GM21528 (cell line): ENCODE data around the gene CENPO.
A peak's percentile ranks its signal among the peaks of the same experiment; 100 is the strongest.

ENCODE experiments used
- ATAC-seq: cut with Tn5 transposase; IDR thresholded peaks from one replicate; pipeline ENCODE4 v1.9.1; 2021; ENCODE audit warnings: mild to moderate bottlenecking, moderate library complexity; ENCODE audit not compliant: unreplicated experiment, low FRiP score

The CENPO gene

DNA sequence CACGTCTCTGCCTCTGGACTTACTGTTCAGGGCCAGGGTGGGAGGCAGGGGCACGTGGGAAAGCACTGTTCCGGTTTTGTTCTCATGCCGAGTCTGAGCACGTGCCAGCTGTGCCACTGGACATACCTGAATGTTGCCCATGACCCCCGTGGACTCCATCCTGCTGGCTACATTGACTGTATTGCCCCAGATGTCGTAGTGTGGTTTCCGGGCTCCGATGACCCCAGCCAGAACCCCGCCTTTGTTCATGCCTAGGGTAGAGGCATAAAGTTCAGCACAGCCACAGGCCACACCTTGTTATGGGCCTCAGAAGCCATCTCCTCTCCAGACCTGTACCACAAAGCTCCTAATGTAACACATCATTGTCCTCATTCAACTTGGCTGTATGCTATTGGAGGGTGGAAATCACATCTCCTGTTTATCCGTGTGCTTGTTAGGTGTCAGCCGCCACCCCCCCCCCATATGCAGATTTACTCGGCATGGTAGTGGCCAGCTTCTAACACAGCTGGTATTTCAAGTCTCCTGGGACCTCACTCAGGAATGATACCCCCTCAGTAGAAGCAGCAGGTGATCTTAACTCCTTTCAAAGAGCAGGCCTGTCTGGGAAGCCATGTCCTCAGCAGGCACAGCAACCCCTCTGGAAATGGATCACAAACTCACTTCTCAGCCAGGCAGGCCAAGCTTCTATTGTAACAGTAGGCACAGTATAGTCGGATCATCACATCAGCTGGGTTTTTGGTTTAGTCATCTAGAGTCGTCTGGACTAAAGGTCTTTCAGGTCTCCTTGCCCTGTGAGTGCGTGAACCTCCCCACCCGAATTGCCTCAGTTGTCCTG lies 27.6 kb downstream of the CENPO start:
- ATAC-seq: no peak

DNA sequence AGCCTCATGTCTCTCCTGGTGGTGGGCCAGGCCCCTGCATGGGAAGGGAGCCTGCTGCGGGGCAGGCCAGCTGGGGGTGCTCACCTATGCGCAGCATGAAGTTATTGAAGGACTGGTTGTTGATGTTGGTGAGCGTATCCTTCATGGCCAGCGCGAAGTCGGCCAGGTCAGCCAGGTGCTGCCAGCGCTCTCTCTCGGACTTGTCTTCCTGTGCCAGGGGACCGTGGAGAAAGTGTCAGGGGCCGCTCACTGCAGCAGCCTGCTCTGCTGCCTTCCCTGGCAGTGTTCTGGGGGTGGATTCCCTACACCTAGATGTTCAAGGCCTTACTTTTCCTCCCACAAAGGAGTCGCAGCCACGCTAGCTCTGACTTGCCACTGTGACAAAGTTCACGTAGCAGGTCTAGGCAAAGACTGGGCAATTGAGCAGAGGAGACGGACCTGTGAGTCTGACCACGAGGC lies 28.2 kb downstream of the CENPO start:
- ATAC-seq: no peak

DNA sequence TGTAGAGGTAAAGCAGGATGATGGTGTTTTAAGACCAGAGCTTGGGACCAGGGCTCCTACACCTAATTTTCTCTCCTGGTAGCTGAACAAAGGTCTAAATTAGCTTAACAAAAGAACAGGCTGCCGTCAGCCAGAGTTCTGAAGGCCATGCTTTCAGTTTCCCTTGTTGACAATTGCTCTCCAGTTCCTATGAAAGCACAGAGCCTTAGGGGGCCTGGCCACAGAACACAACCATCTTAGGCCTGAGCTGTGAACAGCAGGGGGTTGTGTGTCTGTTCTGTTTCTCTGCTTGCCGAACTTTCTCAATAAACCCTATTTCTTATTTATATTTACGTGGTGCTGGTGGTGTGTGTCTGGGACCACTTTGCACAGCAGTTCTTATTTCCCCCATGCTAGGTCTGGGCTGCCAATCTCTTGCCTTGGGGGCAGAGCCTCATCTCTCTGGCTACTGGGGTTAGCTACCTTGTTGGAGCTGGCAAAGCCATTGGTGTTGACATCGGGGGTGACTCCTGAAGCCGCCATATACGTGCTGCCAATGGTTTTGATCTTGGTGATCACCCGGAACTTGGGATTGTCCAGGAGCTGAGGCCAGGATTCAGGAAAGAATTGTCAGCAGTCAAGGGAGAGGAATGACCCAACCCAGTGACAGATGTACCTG lies 29.0 kb downstream of the CENPO start:
- ATAC-seq: no peak

DNA sequence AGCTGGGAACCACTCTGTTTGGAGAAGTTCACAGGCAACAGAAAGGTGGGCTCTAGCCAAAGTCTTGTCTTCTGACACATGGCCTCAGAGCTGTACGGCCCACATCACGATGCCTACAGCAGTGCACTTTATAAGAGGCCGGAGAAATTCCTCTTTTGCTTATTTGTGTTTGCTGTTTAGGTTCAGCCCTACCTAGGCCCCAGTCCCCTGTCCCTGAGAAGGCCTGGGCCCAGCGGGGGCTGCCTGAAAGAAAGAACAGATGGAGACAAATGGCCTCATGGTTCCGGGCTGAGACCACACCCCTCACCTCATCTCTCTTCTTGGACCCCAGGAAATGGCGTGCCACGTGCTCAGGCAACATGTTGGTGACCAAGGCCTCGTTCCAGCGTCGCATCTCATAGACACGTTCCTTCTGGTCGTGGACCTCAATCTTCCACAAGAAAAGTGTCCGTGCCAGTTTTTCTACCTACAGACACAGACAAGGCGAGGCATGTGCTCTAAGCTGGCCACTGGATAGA lies 30.9 kb downstream of the CENPO start:
- no peak for ATAC-seq

DNA sequence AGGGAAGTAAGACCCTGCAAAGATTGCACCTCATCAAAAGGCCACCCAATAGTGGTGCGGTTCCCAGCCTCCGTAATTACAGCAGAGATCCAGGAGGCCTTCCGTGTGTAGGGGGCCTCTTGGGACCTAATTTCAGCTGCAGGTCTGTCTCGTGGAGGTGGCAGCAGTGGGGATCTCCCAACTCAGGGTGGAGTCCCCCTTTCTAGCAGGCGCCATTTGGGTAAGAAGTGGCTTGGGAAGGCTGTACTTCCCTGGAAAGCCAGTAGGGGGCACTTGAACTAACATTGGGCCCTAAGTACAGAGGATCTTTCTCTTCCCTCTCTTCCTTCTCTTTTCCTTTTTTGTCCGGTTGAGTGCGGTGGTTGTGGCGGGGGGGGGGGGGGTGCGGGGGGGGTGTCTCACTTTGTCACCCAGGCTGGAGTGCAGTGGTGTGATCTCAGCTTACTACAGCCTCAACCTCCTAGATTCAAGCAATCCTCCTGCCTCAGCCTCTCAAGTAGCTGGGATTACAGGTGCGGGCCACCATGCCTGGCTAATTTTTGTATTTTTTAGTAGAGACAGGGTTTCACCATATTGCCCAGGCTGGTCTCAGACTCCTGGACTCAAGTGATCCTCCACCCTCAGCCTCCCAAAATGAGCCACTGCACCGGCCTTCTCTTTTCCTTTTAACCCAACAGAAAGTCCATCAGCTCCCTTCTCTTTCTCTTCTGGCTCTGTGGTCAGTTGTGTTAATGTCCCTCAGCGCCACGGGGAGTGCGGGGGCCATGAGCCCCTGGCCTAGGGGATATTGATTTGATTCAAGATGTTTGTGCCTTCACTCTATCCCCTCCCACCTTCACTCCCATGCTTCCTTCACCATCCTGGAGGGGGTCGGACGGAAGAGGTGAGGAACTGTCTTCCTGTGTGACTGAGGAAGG lies 32.0 kb downstream of the CENPO start:
- ATAC-seq: no peak

DNA sequence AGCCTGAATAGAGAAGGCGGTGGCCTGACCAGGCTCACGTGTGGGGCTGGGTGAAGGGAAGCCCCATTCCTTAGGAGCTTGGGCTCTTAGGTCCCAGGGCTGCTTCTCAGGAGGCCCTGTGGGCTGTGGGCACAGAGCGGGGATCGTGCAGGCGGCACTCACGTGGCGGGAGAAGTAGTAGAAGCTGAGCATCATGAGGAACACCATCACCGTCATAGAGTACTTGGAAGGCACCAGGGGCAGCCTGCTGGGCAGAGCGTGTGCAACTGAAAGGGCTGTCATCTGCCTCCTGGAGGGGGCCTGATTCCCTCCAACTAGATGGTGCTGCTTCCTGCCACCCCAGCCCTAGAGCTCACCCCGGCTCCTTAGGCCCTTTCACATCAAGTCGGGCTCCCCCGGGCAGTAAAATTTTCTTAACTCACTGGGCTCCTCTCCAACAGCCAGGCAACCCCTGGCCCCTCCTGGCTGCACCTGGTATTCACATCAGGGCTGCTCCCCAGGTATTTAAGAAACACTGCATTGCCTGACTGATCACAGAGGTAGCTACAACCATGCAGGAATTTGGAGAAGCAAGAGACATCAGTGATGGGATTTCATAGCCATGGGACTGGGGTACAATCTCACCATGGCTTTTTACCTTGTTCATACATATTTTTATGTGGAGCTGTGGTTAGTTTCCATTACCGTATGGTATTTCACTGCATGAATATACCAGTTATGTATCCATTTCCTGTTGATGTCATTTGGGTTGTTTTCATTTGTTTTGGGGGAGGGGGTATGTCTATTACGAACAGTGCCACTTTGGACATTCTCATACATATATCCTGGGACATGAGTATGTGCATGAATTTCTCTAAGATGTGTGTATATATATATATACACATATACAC lies 32.9 kb downstream of the CENPO start:
- ATAC-seq: no peak

DNA sequence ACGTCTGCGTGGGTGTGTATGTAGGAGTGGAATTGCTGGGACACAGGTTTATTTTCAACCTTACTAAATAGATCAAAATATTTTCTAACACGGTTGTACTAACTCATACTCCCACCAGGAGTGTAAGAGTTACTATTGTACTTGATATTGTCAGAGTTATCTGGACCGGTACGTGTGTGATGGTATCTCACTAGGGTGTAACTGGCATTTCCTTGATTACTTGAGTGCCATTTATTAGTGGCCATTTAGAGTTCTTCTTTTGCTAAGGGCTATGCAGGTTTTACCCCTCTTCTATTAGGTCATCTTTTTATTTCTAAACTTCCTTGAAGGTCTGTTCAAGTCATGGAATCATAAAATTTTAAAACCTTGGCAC lies 33.5 kb downstream of the CENPO start:
- no peak for ATAC-seq

DNA sequence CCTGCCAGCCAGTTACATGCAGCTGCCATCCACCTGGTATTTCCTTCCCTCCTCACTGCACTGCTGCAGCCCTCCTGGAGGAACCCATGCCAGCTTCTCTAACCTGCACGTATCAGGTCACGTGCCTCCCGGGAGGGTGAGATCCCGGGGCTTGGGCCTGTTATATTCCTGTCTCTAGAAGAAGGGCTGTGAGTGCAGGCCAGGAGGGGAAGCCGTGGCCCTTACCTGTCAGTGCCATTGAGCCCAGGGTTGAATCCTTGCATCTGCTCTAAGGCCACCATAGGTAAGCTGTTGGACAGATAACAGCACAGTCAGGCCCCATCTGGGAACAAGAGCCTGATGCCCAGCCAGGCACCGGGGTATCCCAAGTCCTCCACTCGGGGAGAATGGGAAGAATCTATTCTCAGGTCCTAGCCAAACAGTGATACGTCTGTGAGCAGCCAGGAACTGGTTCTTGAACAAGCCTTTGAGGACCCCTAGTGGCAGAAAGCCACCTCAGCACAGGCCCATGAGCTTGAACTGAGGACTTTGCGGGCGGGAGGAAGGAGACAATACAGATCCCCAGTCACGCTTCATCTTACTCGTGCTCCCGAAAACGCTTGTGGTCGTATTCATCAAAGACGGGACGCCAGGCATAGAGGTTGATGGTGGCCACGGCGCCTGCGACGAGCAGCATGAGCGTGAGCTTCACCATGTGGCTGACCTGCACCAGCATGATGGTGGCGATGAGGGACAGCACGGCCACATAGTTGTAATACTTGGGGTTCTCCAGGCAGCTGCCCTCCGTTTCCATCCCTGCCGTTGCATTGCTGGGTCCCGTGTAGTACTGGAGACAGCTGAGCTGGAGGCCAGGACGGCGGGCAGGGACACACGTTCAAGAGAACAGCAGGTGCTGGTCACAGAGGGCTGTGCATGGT lies 34.4 kb downstream of the CENPO start:
- ATAC-seq: peak; percentile 73

DNA sequence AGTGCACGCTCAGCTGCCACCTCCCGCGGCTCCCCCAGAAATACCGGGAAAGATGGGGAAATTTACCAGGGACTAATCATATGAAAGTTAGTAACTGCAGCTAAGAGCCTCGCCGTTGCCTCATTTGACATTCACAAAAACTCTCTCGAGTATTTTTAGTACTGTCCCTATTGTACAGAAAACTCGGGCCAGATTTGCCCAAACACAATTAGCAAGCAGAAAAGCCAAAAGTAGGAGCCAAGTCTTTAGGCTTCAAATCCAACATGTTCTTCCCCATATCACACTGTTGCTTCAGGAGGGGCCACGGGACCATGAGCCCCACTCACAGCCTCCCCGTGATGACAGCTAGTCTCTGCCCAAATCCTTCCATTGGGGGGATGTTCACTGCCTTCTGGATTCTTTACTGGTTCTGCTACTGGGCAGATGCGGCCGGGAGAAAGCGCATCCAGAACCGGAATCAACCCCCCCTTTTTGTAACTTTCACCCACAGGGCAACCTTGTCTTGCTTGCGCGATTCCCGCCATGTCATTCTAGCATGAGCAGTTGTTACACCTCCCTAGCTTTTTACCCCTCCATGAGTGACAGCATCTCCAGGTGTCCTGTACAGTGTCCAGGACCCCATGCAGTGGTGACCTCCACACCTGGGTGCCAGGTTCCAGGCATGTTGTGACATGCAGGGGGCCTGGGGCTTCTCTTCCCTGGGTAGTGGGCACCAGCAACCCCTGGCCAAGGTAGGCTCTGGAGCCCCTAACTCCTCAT lies 35.2 kb downstream of the CENPO start:
- ATAC-seq: no peak

DNA sequence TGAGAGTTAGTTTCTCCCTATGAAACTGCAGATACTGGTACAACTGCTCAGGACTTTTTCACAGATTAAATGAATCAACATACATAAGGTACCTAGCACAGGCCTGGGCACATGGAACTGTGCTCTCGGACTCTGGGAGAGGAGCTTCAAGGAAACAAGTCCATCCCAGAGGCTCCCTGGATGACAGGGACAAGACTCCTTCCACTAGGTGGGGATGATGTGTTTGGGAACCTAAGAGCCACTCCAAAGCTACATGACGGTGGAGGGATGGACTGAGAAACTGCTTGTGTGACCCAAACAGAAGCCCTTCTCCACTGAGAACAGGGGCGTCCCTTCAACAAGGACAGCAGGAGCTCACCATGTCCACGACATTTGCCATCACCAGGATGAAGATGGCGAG lies 37.1 kb downstream of the CENPO start:
- no peak for ATAC-seq

DNA sequence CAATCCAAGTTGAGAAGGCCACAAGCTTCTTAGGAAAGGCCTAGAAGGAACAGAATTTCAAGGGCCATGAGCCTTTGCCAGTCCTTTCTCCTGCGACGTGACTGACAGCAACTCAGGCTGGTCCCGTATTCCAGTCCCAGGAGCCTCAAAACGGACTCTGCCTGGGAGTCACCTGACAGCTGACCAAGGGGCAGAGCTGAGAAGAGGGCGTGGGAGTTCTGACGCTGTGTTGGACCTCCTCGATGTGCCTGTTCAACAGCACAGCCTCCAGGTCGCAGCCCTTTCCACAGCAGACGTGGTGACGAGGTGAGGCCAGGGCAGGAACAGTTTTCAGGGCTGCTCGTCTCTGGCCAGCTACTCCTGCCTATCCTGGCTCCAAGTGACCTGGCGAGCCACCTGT lies 37.6 kb downstream of the CENPO start:
- no peak for ATAC-seq

DNA sequence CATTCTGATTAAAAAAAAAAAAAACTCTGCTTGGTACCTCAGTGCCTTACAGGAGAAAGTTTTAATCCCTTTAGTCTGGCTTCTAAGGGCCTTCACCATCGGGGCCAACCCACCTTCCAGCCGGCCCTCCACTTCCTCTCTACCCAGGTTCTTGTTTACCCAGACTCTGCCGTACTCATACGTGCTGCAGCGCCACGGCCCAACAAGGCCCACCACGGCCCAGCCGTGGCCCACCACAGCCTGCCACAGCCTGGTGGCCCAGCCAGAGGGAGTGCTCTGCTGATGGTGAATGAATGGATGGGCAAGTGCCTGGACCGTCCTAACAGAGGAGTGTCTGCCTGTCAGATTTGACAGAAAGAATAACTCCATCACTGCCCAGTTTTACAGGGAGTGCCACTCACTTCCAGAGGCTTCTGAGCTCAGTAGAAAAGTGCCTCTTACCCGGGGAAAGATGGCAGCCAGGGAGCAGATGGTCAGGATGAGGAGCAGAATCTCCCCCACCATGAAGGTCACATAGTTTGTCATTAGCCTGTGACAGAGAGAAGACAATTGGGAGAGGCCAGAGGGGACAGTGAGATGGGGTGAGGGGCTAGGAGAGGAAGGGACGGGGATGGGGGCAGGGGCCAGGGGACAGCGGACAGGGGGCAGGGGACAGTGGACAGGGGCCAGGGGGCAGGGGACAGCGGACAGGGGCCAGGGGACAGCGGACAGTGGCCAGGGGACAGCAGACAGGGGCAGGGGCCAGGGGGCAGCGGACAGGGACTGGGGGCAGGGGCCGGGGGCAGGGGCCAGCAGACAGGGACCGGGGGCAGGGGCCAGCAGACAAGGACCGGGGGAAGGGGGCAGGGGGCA lies 38.2 kb downstream of the CENPO start:
- ATAC-seq: no peak

DNA sequence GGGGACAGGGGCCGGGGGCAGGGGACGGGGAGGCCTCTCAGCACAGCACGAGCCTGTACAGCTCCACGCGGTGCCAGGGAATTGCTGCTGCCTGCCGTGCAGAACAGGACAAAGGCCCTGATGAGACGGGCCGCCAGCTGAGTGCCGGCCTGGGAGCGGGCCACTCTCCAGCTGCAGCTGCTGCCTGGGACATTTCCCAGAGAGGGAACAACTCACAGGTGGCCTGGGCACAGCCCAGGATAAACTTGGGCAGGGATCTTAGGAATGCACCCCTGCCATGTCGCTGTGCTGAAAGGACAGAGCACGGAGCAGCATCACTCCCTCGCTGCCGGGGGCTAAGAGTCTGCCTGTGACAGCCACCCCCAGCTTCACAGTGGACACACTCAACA lies 38.8 kb downstream of the CENPO start:
- ATAC-seq: no peak

DNA sequence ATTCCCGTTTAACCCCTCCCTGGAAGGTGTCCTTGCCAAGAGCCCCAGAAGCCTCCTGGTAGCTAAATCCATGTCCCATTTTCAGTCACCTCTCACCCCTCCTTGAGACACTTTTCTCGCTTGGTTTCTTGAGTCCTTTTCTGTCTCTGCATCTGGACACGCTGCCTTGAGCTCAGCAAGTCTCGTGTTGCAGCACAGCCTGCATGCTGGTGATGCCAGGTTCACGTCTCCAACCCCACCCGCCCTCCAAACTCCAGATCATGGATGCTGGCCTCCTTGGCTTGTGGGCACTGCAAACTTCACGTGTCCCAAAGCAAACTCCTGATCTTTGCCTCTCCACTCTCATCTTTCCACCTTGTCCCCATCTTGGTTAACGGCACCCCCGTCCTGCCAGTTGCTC lies 39.3 kb downstream of the CENPO start:
- no peak for ATAC-seq

DNA sequence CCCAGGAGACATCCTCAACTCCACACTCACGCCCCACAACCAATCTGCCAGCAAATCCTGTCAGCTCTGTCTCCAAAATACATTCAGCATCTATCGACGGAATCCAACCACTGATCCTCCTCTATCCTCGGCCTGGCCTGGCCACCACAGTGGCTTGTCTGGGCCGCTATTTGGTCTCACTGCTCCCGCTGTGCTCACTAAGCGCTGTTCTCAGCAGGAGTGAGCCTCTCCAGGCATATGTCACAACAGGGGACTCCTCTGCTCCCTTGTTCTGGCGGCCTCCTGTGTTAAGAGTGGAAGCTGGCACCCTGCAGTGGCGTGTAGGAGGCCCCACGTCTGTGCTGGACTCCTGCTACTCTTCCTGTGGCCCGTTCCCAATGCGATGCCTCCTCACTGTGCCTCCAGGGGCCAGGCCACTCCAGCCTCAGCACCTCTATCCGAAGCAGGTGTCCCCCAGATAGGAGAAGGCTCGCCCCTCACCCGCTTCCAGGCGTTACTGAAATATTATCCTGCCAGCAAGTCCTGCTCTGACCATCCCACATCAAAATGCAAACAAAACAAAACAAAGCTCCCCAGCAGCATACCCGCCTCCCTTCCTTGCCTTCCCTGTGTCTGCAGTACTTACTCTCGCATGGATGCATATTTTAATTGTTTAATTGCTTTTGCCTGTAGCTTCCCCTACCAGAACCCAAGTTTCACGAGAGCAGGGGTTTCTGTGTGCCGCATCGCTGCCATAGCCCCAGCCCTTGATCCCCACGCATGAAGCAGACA lies 39.9 kb downstream of the CENPO start:
- no peak for ATAC-seq
